ENCODE measurements around the gene ALMS1.
"Not testable (repeated sequence)": the region's sequence is repeated elsewhere in the genome, so short reads cannot be mapped to it uniquely, and the experiment has no call there.

GRCh38 chr2:73483874-73484273, 98.2 kb downstream of the ALMS1 start:
- TF ChIP-seq PHF8 (IDR thresholded peaks at IDR 0.05; ENCODE audit: borderline replicate concordance, low read depth); SMC3 (IDR thresholded peaks at IDR 0.05); EHF (CRISPR knock-in tag; IDR thresholded peaks at IDR 0.05); FOSB (CRISPR knock-in tag; IDR thresholded peaks at IDR 0.05); CTCF (IDR thresholded peaks at IDR 0.05): not testable (repeated sequence)
